ENCODE measurements around the gene BCAN.
"Not testable (repeated sequence)": the region's sequence is repeated elsewhere in the genome, so short reads cannot be mapped to it uniquely, and the experiment has no call there.

BCAN gene, protein sequence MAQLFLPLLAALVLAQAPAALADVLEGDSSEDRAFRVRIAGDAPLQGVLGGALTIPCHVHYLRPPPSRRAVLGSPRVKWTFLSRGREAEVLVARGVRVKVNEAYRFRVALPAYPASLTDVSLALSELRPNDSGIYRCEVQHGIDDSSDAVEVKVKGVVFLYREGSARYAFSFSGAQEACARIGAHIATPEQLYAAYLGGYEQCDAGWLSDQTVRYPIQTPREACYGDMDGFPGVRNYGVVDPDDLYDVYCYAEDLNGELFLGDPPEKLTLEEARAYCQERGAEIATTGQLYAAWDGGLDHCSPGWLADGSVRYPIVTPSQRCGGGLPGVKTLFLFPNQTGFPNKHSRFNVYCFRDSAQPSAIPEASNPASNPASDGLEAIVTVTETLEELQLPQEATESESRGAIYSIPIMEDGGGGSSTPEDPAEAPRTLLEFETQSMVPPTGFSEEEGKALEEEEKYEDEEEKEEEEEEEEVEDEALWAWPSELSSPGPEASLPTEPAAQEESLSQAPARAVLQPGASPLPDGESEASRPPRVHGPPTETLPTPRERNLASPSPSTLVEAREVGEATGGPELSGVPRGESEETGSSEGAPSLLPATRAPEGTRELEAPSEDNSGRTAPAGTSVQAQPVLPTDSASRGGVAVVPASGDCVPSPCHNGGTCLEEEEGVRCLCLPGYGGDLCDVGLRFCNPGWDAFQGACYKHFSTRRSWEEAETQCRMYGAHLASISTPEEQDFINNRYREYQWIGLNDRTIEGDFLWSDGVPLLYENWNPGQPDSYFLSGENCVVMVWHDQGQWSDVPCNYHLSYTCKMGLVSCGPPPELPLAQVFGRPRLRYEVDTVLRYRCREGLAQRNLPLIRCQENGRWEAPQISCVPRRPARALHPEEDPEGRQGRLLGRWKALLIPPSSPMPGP

GRCh38 chr1:156641761-156642264, at the start of gene BCAN:
TSS of gene BCAN (plus strand) at chr1:156642117. CDS start at chr1:156646055, 3,938 bp downstream.
- DNase-seq = peak; percentile 28

GRCh38 chr1:156592158-156592909, 49.6 kb upstream of the BCAN start:
- DNase-seq = no peak

DNA sequence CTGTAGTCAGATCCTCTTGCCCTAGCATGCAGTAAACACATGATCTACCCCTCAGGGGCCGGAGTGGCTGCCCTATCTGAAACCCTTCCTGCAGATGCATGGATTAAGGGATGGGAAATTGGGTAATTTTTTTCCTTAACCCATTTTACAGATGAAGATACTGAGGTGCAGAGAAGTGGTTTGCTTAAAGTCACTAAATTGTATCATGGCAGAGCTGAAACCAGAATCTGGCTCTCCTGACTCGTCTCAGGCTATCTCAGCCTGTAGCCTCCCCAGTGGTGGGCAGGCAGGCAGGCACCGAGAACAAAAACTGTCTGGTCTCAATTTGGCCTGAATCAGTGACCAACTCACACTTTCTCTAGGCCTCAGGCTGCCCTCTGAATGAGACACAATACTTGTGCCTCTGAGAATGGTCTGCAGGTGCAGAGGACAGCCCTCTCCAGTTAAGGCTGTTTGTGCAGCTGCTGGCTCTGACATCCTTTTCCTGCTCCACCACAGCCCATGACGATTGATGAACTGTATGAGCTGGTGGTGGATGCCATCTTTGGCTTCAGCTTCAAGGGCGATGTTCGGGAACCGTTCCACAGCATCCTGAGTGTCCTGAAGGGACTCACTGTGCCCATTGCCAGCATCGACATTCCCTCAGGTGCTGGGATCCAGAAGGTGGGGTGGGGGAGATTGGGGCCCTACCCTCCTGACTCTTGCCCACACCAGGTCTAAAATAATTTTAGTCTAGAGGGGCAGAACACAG, 48.8 kb upstream of the BCAN start:
- no peak for DNase-seq

GRCh38 chr1:156593661-156593989, 48.3 kb upstream of the BCAN start:
- no peak for DNase-seq

DNA sequence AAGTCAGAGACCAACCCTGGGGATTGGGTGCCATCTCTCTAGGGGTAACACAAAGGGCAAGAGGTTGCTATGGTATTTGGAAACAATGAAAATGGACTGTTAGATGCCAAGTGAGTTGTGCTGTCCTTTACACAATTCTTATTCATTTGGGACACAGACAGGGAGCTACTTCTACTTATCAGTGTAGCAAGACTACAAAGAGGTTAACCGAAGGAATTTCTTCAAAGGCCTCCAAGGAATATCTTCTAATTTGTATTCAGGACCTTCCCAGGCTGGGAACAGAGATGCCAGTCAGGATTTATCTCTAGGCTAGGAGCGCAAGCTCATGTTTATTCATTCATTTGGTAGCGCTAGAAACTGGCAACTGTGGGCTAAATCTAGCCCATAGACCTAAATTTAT, 47.7 kb upstream of the BCAN start:
- no peak for DNase-seq

DNA sequence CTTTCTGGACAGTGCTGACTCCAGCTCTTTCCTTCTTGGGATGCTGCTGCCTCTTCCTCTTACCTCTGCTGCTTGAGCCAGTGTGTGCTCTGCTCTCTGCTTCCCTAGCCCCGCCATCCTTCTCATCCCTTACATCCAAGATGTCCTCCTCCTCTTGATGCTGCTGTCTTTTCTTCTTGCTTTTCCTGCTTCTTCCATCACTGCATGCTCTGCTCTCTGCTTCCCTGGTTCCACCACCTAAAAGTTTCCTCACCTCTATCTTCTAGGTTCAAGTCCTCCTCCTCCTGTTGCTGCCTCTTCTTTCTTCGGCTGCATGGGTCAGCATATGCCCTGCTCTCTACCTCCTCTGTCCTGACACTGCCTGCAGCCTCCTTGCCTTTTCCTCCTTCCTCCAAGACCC, 46.9 kb upstream of the BCAN start:
- DNase-seq = no peak

- DNase-seq = no peak
These were observed 45.5 kb upstream of the BCAN start for GRCh38 chr1:156596426-156596825.

GRCh38 chr1:156598125-156598524, 43.8 kb upstream of the BCAN start:
- no peak for DNase-seq

- no peak for DNase-seq
These were observed 43.0 kb upstream of the BCAN start for GRCh38 chr1:156598731-156599432.

GRCh38 chr1:156599811-156600210, 42.1 kb upstream of the BCAN start:
- DNase-seq = no peak

GRCh38 chr1:156600733-156601121, 41.2 kb upstream of the BCAN start:
- DNase-seq = no peak

DNA sequence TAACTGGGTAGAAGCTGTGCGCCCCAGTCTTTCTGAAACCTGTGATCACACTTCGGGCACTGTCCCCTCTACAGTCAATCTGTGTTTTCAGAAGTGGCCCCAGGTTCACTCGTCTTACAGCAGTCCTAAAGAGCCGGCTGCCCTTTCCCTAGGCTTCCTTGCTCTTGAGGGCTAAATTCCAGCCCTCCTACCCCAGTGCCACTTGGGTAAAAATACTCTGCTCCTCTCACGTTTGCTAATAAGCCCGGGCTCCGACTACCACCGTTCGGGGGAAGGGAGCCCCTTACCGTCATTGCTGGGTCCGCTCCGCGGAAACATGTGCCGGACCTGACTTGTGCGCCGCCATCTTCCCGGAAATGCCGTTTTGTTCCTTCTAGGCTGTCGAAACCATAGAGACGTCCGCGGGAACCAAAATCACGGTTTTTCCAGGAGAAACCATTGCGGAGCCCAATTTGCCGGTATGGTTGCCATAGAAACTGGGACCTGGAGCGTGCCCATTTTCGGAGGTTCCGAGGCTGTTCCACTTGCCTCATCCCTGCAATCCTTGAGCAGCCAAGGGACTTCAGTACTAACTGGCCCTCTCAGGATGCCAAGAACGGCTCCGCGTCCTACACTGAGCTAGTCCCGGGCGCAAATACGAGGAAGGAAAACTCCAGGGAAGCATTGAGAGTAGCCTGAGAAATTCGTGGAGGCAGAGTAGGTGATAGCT, 40.6 kb upstream of the BCAN start, which contains the start of gene GPATCH4:
Gene GPATCH4 (minus strand): TSS at position 358 of the 709 bp plus-strand sequence.
- peak; percentile 77 for DNase-seq

GRCh38 chr1:156601892-156602291, 40.0 kb upstream of the BCAN start:
- no peak for DNase-seq

GRCh38 chr1:156602557-156602993, 39.3 kb upstream of the BCAN start:
- DNase-seq = no peak

DNA sequence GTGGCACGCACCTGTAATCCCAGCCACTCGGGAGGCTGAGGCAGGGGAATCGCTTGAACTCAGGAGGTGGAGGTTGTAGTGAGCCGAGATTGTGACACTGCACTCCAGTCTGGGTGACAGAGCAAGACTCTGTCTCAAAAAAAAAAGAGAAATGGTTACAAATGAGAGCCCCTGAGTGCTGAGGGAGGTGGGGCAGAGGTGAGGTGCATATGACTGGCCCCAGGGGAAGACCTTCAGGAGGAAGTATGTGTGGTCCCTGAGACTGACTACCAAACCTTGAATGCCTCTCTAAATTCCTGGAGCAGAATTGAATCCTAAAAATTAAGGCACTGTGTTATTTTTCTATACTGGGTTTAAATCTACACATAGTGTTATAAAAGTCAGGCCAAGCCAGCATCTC, 34.6 kb upstream of the BCAN start:
- not testable (repeated sequence) for DNase-seq

DNA sequence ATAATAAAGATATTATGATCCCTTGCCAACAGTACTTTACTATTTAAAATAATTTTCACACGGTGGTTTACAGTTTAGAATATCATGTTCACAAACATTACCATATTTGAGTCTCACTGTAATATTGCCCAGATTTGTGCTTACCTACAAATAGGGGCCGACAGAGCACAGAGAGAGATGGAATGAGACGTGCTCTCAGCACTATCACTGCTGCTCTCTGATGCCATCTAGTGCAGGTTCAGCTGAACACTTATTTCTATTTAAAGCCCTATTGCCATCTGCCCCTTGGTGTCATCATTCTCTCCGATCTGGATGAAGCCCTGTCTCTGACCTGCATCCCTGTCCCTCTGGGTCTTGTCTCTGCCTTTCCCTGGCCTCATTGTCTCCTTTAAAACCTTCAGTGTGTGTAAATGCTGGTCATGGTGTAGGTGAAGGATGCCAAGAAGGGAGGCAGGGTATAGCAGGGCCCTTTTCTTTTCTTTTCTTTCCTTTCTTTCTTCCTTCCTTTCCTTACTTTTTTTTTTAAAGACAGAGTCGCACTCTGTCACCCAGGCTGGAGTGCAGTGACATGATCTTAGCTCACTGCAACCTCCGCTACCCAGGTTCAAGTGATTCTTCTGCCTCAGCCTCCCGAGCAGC, 33.8 kb upstream of the BCAN start:
- DNase-seq = peak; percentile 64

DNA sequence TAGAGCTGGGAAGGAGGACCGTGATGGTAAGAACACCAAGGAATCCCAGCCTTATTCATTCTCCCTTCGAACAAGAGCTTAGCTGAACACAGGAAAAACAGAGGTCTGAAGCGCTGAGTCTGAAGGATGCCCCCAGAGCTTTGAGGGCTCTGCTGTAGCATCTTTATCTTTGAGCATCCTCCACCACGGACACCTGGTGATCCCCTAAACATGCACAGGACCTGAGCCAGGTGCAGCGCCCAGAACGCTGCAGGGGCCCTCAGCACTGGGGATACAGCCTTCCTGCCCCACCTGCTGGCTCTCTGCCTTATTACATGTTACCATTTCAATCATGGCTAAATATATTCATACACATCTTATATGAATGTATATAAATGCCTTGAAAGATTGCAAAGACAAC, 32.9 kb upstream of the BCAN start:
- peak; percentile 69 for DNase-seq

- DNase-seq = not testable (repeated sequence)
These were observed 31.8 kb upstream of the BCAN start for GRCh38 chr1:156610072-156610471.

DNA sequence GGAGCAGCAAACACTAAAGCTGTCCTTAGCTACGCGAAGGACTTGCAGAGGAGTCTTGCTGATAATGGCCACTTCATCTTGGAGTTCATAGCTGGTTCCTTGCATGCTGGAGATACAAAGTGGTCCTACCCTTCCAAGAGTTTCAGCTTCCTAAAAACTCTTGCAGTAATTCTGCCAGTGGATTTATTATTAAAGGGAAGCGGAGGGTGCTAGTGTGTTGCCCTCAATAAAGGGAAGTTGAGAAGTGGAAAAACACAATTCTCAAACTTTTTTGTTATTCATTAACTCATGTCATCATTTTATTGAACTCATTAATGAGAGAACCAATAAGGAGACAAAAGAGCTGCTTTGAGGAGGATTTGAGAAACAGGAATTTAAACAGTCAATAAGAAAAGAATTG, 29.3 kb upstream of the BCAN start:
- no peak for DNase-seq

- no peak for DNase-seq
These were observed 26.0 kb upstream of the BCAN start for GRCh38 chr1:156615946-156616345.
